ENCODE data around the gene PHC2. TPM values are rescaled to one million over a fixed set of nuclear protein-coding genes. Genes with fewer than 3 reads are reported as not detected.

Gene PHC2
- polyA plus RNA-seq, 1 donor (not counting 4 experiments of a cell fraction or from before 2014, with no cell fraction given) = 51.7 TPM

GRCh38 chr1:33396188-33397124, 34.4 kb downstream of the PHC2 start:
- dilution Hi-C loops (cut with MboI; ENCODE audit: extremely low pct_ligation_motif_present, low sequenced_read_pairs) = no loop called here
- H3K4me3 ChIP-seq (ENCODE audit: control insufficient read depth in 2 of 3, extremely low read depth in 1 of 3, insufficient read depth in 2 of 3, low read depth in 1 of 3, low read length in 3 of 3) = no peak overlapping the region
- peaks cover 9 to 13% of the 10 kb centered on the region in 2 experiments for H3K36me3 ChIP-seq (ENCODE audit: control insufficient read depth in 2 of 2, extremely low read depth in 1 of 2, insufficient read depth in 2 of 2, low read length in 2 of 2)
- H3K4me1 ChIP-seq (ENCODE audit: control insufficient read depth, extremely low read depth, insufficient read depth, low read length) = no peaks in the 10 kb centered on the region
- H3K79me2 ChIP-seq (ENCODE audit: control insufficient read depth, insufficient read depth, low read length) = peaks cover 27% of the 10 kb centered on the region
- H3K4me2 ChIP-seq (ENCODE audit: control insufficient read depth, extremely low read depth, insufficient read depth, low read depth, low read length) = no peak overlapping the region
- H3K27ac ChIP-seq (ENCODE audit: control insufficient read depth, insufficient read depth, low read length) = no peak overlapping the region
- no peak overlapping the region for H3K9ac ChIP-seq (ENCODE audit: control insufficient read depth, extremely low read depth, insufficient read depth, low read length)
- no peaks in the 10 kb centered on the region for H3K9me3 ChIP-seq (ENCODE audit: control insufficient read depth, low read depth, low read length)
- TF ChIP-seq EZH2 (IDR thresholded peaks at IDR 0.05; ENCODE audit: low read length) = no peak
- TF ChIP-seq, protein P1, sequence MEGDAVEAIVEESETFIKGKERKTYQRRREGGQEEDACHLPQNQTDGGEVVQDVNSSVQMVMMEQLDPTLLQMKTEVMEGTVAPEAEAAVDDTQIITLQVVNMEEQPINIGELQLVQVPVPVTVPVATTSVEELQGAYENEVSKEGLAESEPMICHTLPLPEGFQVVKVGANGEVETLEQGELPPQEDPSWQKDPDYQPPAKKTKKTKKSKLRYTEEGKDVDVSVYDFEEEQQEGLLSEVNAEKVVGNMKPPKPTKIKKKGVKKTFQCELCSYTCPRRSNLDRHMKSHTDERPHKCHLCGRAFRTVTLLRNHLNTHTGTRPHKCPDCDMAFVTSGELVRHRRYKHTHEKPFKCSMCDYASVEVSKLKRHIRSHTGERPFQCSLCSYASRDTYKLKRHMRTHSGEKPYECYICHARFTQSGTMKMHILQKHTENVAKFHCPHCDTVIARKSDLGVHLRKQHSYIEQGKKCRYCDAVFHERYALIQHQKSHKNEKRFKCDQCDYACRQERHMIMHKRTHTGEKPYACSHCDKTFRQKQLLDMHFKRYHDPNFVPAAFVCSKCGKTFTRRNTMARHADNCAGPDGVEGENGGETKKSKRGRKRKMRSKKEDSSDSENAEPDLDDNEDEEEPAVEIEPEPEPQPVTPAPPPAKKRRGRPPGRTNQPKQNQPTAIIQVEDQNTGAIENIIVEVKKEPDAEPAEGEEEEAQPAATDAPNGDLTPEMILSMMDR (optimal IDR thresholded peaks at IDR 0.05 in 1 of 3, IDR thresholded peaks at IDR 0.05 in 1 of 3, conservative IDR thresholded peaks at IDR 0.05 in 1 of 3; ENCODE audit: extremely low read depth in 1 of 3, insufficient read depth in 2 of 3, low read length in 3 of 3) = no peak
- H3K27me3 ChIP-seq (ENCODE audit: control insufficient read depth, extremely low read depth, insufficient read depth, low read length) = no peaks in the 10 kb centered on the region
- H3K9me1 ChIP-seq (ENCODE audit: control insufficient read depth, extremely low read depth, insufficient read depth, low read length) = no peaks in the 10 kb centered on the region
- no peak overlapping the region for H2AFZ ChIP-seq (ENCODE audit: control insufficient read depth, low read length)
- no peaks in the 10 kb centered on the region for H4K20me1 ChIP-seq (ENCODE audit: control insufficient read depth, extremely low read depth, insufficient read depth, low read length)
- FAIRE-seq (no peak), DNase-seq (ENCODE audit: low read depth, low spot score) (no peak)

- no peaks in the 10 kb centered on the region for H3K9me3 ChIP-seq (ENCODE audit: control insufficient read depth, low read depth, low read length)
- no peaks in the 10 kb centered on the region for H3K27me3 ChIP-seq (ENCODE audit: control insufficient read depth, extremely low read depth, insufficient read depth, low read length)
- dilution Hi-C loops (cut with MboI; ENCODE audit: extremely low pct_ligation_motif_present, low sequenced_read_pairs) = no loop called here
- H3K4me3 ChIP-seq (ENCODE audit: control insufficient read depth in 2 of 3, extremely low read depth in 1 of 3, insufficient read depth in 2 of 3, low read depth in 1 of 3, low read length in 3 of 3) = no peak overlapping the region
- H3K4me1 ChIP-seq (ENCODE audit: control insufficient read depth, extremely low read depth, insufficient read depth, low read length) = no peaks in the 10 kb centered on the region
- no peak overlapping the region for H3K27ac ChIP-seq (ENCODE audit: control insufficient read depth, insufficient read depth, low read length)
- DNase-seq (ENCODE audit: low read depth, low spot score) = no peak
- H2AFZ ChIP-seq (ENCODE audit: control insufficient read depth, low read length) = no peak overlapping the region
- no peaks in the 10 kb centered on the region for H4K20me1 ChIP-seq (ENCODE audit: control insufficient read depth, extremely low read depth, insufficient read depth, low read length)
- no peak overlapping the region for H3K9ac ChIP-seq (ENCODE audit: control insufficient read depth, extremely low read depth, insufficient read depth, low read length)
- no peaks in the 10 kb centered on the region for H3K9me1 ChIP-seq (ENCODE audit: control insufficient read depth, extremely low read depth, insufficient read depth, low read length)
- H3K79me2 ChIP-seq (ENCODE audit: control insufficient read depth, insufficient read depth, low read length) = peaks cover 21% of the 10 kb centered on the region
- no peak for TF ChIP-seq EZH2 (IDR thresholded peaks at IDR 0.05; ENCODE audit: low read length)
- TF ChIP-seq, protein P1 (optimal IDR thresholded peaks at IDR 0.05 in 1 of 3, IDR thresholded peaks at IDR 0.05 in 1 of 3, conservative IDR thresholded peaks at IDR 0.05 in 1 of 3; ENCODE audit: extremely low read depth in 1 of 3, insufficient read depth in 2 of 3, low read length in 3 of 3) = no peak
- H3K4me2 ChIP-seq (ENCODE audit: control insufficient read depth, extremely low read depth, insufficient read depth, low read depth, low read length) = no peak overlapping the region
- FAIRE-seq = no peak
- H3K36me3 ChIP-seq (ENCODE audit: control insufficient read depth in 2 of 2, extremely low read depth in 1 of 2, insufficient read depth in 2 of 2, low read length in 2 of 2) = peaks cover 9 to 13% of the 10 kb centered on the region in 2 experiments
These were observed 36.1 kb downstream of the PHC2 start for GRCh38 chr1:33394770-33395169.
